Measurements from ENCODE around the gene CTXN2.

DNA sequence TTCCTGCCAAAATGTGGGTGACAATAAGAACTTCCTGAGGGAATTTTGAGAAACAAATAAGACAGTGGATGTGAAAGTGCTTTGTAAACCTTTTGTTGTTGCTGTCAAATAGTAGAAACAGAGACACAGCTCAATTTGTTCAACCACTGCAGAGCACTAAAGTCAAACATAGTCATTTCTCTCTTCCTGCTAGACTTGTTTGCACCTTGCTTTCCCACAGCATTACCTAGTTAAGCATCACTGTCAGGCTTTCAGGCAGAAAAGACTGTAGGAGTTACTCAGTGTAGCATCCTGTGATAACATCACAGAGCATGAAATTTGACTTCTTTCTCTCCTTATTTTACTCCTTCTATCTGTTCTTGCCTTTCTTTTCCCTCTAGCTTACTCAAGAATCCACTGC lies 41.8 kb downstream of the CTXN2 start:
- TF ChIP-seq POLR2AphosphoS5 (IDR thresholded peaks at IDR 0.05; ENCODE audit: low read depth, low read length) (no peak), SIN3A (IDR thresholded peaks at IDR 0.05; ENCODE audit: borderline replicate concordance, insufficient read depth, low read depth, low read length) (no peak), TCF7L2 (IDR thresholded peaks at IDR 0.05; ENCODE audit: low read depth, low read length) (no peak)
- TF ChIP-seq, protein P1, sequence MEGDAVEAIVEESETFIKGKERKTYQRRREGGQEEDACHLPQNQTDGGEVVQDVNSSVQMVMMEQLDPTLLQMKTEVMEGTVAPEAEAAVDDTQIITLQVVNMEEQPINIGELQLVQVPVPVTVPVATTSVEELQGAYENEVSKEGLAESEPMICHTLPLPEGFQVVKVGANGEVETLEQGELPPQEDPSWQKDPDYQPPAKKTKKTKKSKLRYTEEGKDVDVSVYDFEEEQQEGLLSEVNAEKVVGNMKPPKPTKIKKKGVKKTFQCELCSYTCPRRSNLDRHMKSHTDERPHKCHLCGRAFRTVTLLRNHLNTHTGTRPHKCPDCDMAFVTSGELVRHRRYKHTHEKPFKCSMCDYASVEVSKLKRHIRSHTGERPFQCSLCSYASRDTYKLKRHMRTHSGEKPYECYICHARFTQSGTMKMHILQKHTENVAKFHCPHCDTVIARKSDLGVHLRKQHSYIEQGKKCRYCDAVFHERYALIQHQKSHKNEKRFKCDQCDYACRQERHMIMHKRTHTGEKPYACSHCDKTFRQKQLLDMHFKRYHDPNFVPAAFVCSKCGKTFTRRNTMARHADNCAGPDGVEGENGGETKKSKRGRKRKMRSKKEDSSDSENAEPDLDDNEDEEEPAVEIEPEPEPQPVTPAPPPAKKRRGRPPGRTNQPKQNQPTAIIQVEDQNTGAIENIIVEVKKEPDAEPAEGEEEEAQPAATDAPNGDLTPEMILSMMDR (IDR thresholded peaks at IDR 0.05), result no peak
- TF ChIP-seq, protein P2, sequence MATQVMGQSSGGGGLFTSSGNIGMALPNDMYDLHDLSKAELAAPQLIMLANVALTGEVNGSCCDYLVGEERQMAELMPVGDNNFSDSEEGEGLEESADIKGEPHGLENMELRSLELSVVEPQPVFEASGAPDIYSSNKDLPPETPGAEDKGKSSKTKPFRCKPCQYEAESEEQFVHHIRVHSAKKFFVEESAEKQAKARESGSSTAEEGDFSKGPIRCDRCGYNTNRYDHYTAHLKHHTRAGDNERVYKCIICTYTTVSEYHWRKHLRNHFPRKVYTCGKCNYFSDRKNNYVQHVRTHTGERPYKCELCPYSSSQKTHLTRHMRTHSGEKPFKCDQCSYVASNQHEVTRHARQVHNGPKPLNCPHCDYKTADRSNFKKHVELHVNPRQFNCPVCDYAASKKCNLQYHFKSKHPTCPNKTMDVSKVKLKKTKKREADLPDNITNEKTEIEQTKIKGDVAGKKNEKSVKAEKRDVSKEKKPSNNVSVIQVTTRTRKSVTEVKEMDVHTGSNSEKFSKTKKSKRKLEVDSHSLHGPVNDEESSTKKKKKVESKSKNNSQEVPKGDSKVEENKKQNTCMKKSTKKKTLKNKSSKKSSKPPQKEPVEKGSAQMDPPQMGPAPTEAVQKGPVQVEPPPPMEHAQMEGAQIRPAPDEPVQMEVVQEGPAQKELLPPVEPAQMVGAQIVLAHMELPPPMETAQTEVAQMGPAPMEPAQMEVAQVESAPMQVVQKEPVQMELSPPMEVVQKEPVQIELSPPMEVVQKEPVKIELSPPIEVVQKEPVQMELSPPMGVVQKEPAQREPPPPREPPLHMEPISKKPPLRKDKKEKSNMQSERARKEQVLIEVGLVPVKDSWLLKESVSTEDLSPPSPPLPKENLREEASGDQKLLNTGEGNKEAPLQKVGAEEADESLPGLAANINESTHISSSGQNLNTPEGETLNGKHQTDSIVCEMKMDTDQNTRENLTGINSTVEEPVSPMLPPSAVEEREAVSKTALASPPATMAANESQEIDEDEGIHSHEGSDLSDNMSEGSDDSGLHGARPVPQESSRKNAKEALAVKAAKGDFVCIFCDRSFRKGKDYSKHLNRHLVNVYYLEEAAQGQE (IDR thresholded peaks at IDR 0.05; ENCODE audit: insufficient read depth in 1 of 2, low read depth in 2 of 2, low read length in 1 of 2), result no peak

Measured in Panc1 (cell line).